Smooth muscle cell (in vitro differentiated cells): ENCODE results near the gene GRHL3. TPM values are rescaled to one million over a fixed set of nuclear protein-coding genes. Genes with fewer than 3 reads are reported as not detected.

ENCODE experiments used
- DNase-seq: peaks from one replicate; lab custom pipeline; 2025; ENCODE audit not compliant: unreplicated experiment; lab: John Stamatoyannopoulos, UW
- H2AFZ ChIP-seq: fragments of 200-600 bp; sonication (generic); 2 replicates; pipeline ENCODE4 v1.6.0; 2016; ENCODE audit warnings: antibody characterized with exemption, low read depth, mild to moderate bottlenecking
- H3F3A ChIP-seq: fragments of 200-600 bp; sonication (generic); 2 replicates; pipeline ENCODE4 v1.6.0; 2017; ENCODE audit warnings: antibody characterized with exemption, low read depth
- H3K27ac ChIP-seq: fragments of 200-600 bp; sonication (generic); 2 replicates; pipeline ENCODE4 v1.5.1; 2016; ENCODE audit warnings: low read depth, mild to moderate bottlenecking
- H3K27me3 ChIP-seq: fragments of 200-600 bp; sonication (generic); 2 replicates; pipeline ENCODE4 v1.6.1; 2016; ENCODE audit warnings: low read depth, mild to moderate bottlenecking
- H3K36me3 ChIP-seq: fragments of 200-600 bp; sonication (generic); 2 replicates; pipeline ENCODE4 v1.5.1; 2016; ENCODE audit warnings: low read depth
- H3K4me1 ChIP-seq: fragments of 200-600 bp; sonication (generic); 2 replicates; pipeline ENCODE4 v1.5.1; 2016; ENCODE audit warnings: low read depth
- H3K4me2 ChIP-seq: fragments of 200-600 bp; sonication (generic); 2 replicates; pipeline ENCODE4 v1.6.0; 2016; ENCODE audit warnings: mild to moderate bottlenecking
- H3K4me3 ChIP-seq: fragments of 200-600 bp; sonication (generic); 2 replicates; pipeline ENCODE4 v1.5.1; 2016; ENCODE audit warnings: mild to moderate bottlenecking
- H3K79me2 ChIP-seq: fragments of 200-600 bp; sonication (generic); 2 replicates; pipeline ENCODE4 v1.6.0; 2016; ENCODE audit warnings: low read depth, mild to moderate bottlenecking
- H3K9ac ChIP-seq: fragments of 200-600 bp; sonication (generic); 2 replicates; pipeline ENCODE4 v1.6.0; 2016; ENCODE audit warnings: low read depth
- H3K9me3 ChIP-seq: fragments of 200-600 bp; sonication (generic); replicated peaks from 2 replicates; pipeline ENCODE4 v1.5.1; 2016; ENCODE audit warnings: low read depth
- H4K20me1 ChIP-seq: fragments of 200-600 bp; sonication (generic); 2 replicates; pipeline ENCODE4 v1.6.0; 2016; ENCODE audit warnings: low read depth
- CTCF ChIP-seq: fragments of 200-600 bp; sonication (generic); IDR thresholded peaks from 2 replicates; pipeline ENCODE4 v1.5.1; 2017; ENCODE audit warnings: borderline replicate concordance, mild to moderate bottlenecking, antibody characterized with exemption; ENCODE audit not compliant: insufficient read depth, poor library complexity, severe bottlenecking
- WGBS: methylation state at CpG from one replicate; pipeline ENCODE4 v1.1.7; 2016; ENCODE audit warnings: low lambda C conversion rate; 5-methylcytosine and 5-hydroxymethylcytosine counted together
- polyA plus RNA-seq: library from polyadenylated mRNA; unstranded; fragments of >200 nt; fragmentation: Nextera tagmentation; extraction: Ambion mirVana; gene quantifications from 2 replicates; pipeline ENCODE4 v1.2.1, GENCODE V29; 2016
- total RNA-seq: library from RNA; depleted of rRNA; stranded (reverse); fragments of >200 nt; gene quantifications from 2 replicates; pipeline ENCODE4 v1.2.3, GENCODE V29; 2014

Gene GRHL3
- total and polyA plus RNA-seq, 2 experiments from 2014 or later: 0.87 to 10.5 TPM

DNA sequence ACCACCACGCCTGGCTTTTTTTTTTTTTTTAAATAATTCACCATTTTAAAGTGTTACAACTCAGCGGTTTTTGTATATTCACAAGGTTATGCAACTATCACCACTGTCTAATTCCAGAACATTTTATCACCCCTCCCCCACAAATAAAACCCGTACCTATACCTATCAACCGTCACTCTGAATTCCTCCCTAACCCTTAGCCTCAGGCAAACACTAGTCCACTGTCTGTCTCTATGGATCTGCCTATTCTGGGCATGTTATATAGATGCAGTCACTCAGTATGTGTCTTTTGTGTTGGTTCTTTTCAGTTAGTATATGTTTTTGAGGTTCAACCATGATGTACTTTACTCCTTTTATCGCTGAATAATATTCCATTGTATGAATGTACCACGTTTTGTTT lies 19.3 kb upstream of the GRHL3 start:
- H3K36me3 ChIP-seq: no peaks in the 10 kb centered on the region
- no peaks in the 10 kb centered on the region for H3K79me2 ChIP-seq
- DNase-seq: no peak
- H4K20me1 ChIP-seq: no peaks in the 10 kb centered on the region
- H3K4me2 ChIP-seq: no peak overlapping the region
- H3K4me3 ChIP-seq: no peak overlapping the region
- 86% methylated on average over 6 of the region's 6 CpGs for WGBS
- no peak for TF ChIP-seq CTCF
- H3F3A ChIP-seq: no peaks in the 10 kb centered on the region
- no peak overlapping the region for H3K27ac ChIP-seq
- no peak overlapping the region for H2AFZ ChIP-seq
- peaks cover 8% of the 10 kb centered on the region for H3K4me1 ChIP-seq
- H3K27me3 ChIP-seq: no peaks in the 10 kb centered on the region
- H3K9me3 ChIP-seq: no peaks in the 10 kb centered on the region
- H3K9ac ChIP-seq: no peak overlapping the region

DNA sequence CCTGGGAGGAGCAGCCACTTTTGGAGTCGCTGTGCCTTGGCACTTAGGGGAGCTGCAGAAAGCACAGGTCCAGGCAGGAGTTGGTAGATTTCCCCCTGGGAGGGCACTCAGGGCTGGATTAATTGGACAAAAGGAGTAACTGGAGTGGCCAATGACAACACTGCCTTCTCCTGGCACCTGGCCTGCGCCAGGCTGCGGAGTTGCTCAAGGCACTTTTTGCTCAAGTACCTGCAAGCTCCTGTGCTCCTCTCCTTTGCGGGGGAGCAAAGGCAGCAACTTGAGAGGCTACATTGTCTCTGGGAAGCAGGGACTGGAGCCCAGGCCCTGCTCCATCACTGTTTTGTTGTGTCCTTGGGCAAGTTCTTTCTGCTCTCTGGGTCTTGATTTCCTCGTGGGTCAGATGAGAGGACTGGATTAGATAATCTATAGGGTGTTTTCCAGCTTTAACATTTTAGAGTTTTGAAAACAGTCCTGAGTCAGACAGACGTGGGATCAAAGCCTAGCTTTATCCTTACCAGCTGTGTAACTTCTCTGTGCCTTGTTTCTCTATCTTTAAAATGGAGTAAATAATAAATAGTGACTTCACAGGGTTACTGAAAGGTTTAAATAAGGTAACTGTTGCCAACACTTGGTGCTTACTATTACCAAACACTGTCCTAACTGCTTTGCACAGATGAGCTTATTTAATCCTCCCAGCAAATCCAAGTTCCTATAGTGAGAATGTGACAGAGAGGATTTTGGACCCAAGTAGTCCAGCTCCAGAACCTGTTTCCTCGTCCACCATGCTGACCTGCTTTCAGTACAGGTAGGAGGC lies 18.0 kb upstream of the GRHL3 start:
- Histone ChIP-seq H3K36me3 (no peaks in the 10 kb centered on the region), H3K79me2 (no peaks in the 10 kb centered on the region), H3K27me3 (peaks cover 3% of the 10 kb centered on the region), H3F3A (no peaks in the 10 kb centered on the region), H3K4me3 (no peak overlapping the region), H3K4me1 (peaks cover 11% of the 10 kb centered on the region), H2AFZ (no peak overlapping the region), H3K9ac (no peak overlapping the region), H3K27ac (no peak overlapping the region), H3K9me3 (no peaks in the 10 kb centered on the region), H3K4me2 (no peak overlapping the region), H4K20me1 (no peaks in the 10 kb centered on the region)
- TF ChIP-seq CTCF: no peak
- WGBS: 70% methylated on average over 7 of the region's 7 CpGs
- DNase-seq: no peak

GRCh38 chr1:24301785-24302175 lies 17.4 kb upstream of the GRHL3 start:
- Histone ChIP-seq H3K4me1 (peaks cover 11% of the 10 kb centered on the region), H2AFZ (no peak overlapping the region), H3K27ac (no peak overlapping the region), H3K4me3 (no peak overlapping the region), H3F3A (no peaks in the 10 kb centered on the region), H3K9me3 (no peaks in the 10 kb centered on the region), H3K79me2 (no peaks in the 10 kb centered on the region), H3K9ac (no peak overlapping the region), H3K4me2 (no peak overlapping the region), H4K20me1 (no peaks in the 10 kb centered on the region), H3K27me3 (peaks cover 3% of the 10 kb centered on the region), H3K36me3 (no peaks in the 10 kb centered on the region)
- no peak for TF ChIP-seq CTCF
- DNase-seq: no peak
- WGBS: 66% methylated on average over 4 of the region's 4 CpGs

DNA sequence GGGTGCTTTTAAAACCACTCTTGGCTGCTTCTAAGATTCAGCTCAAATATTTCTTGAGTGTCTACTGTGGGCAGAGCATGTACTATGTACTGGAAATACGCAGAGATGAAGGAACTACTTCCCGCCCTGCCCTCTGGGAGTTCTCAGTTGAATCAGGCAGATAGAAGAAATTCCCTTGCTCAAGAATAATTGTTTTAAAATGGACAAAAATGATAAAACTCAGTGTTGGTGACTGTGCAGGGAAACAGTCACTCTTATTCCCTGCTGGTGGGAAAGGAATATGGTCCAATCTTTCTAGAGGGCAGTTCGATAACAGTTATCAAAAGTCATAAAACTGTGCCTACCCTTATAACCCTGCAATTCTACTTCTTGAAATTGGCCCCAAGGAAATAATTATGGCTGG lies 16.9 kb upstream of the GRHL3 start:
- Histone ChIP-seq H3K4me1 (peaks cover 11% of the 10 kb centered on the region), H3K27ac (no peak overlapping the region), H3K4me2 (no peak overlapping the region), H3K27me3 (peaks cover 3% of the 10 kb centered on the region), H4K20me1 (no peaks in the 10 kb centered on the region), H3K9ac (no peak overlapping the region), H3K79me2 (no peaks in the 10 kb centered on the region), H2AFZ (no peak overlapping the region), H3F3A (no peaks in the 10 kb centered on the region), H3K9me3 (no peaks in the 10 kb centered on the region), H3K4me3 (no peak overlapping the region), H3K36me3 (no peaks in the 10 kb centered on the region)
- DNase-seq: no peak
- TF ChIP-seq CTCF: no peak
- 97% methylated on average over 3 of the region's 3 CpGs for WGBS
